ENCODE results near the gene RSBN1.

DNA sequence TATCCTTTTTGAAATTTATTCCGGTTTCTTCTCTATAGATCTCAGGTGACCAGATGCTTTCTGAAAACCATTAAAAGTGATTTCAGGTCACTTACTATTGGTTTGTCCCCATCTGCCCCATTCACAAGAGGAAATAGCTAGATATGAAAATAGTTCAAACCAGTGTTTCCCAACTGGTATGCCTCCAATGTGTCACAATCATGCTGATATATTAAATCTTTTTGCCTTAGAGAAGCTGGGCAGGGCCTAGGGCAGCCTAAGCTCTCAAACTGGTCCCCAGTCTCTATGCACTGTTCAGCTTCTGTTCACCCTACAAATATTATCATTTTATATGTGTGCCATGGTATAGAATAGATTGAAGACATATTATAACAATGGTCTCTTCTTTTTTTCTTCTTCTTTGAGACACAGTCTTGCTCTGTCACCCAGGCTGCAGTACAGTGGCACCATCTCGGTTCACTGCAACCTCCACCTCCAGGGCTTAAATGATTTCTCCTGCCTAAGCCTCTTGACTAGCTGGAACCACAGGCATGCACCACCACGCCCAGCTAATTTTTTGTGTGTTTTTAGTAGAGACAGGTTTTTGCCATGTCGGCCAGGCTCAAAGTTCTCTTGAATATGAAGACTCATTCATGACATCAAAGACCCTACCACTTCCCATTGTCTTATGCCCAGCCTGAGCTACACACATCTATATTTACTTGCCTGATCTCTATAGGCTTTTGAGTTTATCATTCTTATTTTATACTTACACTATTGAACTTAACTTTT, 43.5 kb upstream of the RSBN1 start:
- TF ChIP-seq POLR2A (IDR thresholded peaks at IDR 0.05) (no peak), CTCF (IDR thresholded peaks at IDR 0.05) (no peak), POLR2AphosphoS5 (IDR thresholded peaks at IDR 0.05) (no peak)
